Lung (tissue), 12 donors: ENCODE results near the gene STUM. TPM values are rescaled to one million over a fixed set of nuclear protein-coding genes. Genes with fewer than 3 reads are reported as not detected.
A peak's percentile ranks its signal among the peaks of the same experiment; 100 is the strongest.
"Not testable (repeated sequence)": the region's sequence is repeated elsewhere in the genome, so short reads cannot be mapped to it uniquely, and the experiment has no call there.

Experiments
- ATAC-seq: fragments of 200-7000 bp; cut with Tn5 transposase; one replicate; pipeline ENCODE4 v1.9.1; 2020; ENCODE audit warnings: moderate number of reproducible peaks; ENCODE audit not compliant: insufficient read depth, low FRiP score
- DNase-seq, 3 donors: peaks; one replicate each; pipeline ENCODE4 v3.0.0-alpha.2; 2013 to 2017
- H3K27ac ChIP-seq, 2 donors: one replicate each; pipeline ENCODE4 v1.5.1; 2013; ENCODE audit warnings: mild to moderate bottlenecking in 2 of 2, moderate library complexity in 2 of 2, control low read depth in 1 of 2, inconsistent platforms in 1 of 2, low read depth in 1 of 2, low read length in 1 of 2
- H3K27me3 ChIP-seq, 3 donors: one replicate each; pipeline ENCODE4 v1.5.1; 2013; ENCODE audit warnings: low read length in 2 of 3; ENCODE audit not compliant: control insufficient read depth in 3 of 3, insufficient read depth in 3 of 3
- H3K36me3 ChIP-seq, 4 donors: one replicate each; pipeline ENCODE4 v1.5.1; 2013; ENCODE audit warnings: low read length in 4 of 4, mild to moderate bottlenecking in 1 of 4, moderate library complexity in 1 of 4; ENCODE audit not compliant: control insufficient read depth in 4 of 4, insufficient read depth in 4 of 4
- H3K4me1 ChIP-seq, 5 donors: one replicate each; pipeline ENCODE4 v1.5.1; 2013; ENCODE audit warnings: low read length in 5 of 5, mild to moderate bottlenecking in 2 of 5, moderate library complexity in 1 of 5; ENCODE audit not compliant: control insufficient read depth in 5 of 5, insufficient read depth in 5 of 5
- H3K4me3 ChIP-seq: one replicate; pipeline ENCODE4 v1.5.1; 2013; ENCODE audit warnings: mild to moderate bottlenecking, control low read depth, moderate library complexity
- H3K9ac ChIP-seq, 2 donors: one replicate each; pipeline ENCODE4 v1.5.1; 2013; ENCODE audit warnings: low read length in 2 of 2, control low read depth in 1 of 2; ENCODE audit not compliant: insufficient read depth in 1 of 2
- H3K9me3 ChIP-seq, 4 donors: one replicate each; pipeline ENCODE4 v1.5.1; 2013; ENCODE audit warnings: low read length in 3 of 4, mild to moderate bottlenecking in 1 of 4, moderate library complexity in 1 of 4; ENCODE audit not compliant: control insufficient read depth in 4 of 4, insufficient read depth in 3 of 4
- WGBS, 2 donors: extraction: QIAGEN DNeasy Blood & Tissue Kit; methylation state at CpG; one replicate each; pipeline ENCODE4 v1.1.7; 2013; 5-methylcytosine and 5-hydroxymethylcytosine counted together
- polyA plus RNA-seq, 2 donors: library from polyadenylated mRNA; stranded (reverse); fragments of 200-250 nt; gene quantifications; one replicate each; pipeline ENCODE4 v1.2.1, GENCODE V29; 2013
- total RNA-seq, 2 donors: library from RNA; depleted of rRNA in 1 of 2; stranded (reverse); fragments of >200 nt in 1 of 2; gene quantifications; one replicate each; pipeline ENCODE4 v1.2.1, GENCODE V29; 2014 to 2021
- TF ChIP-seq, protein P1 (sequence below): IDR thresholded peaks from 2 replicates; pipeline ENCODE4 v1.5.1; 2012; ENCODE audit warnings: mild to moderate bottlenecking; ENCODE audit errors: control extremely low read depth, extremely low read depth
- donor health status: control.
- donor health status: control.
- donor health status: Bipolar disorder and iron deficiency.
- donor health status: healthy.
- donor health status: DM: yes; HTN: yes; CAD: no.

Gene STUM
- total and polyA plus RNA-seq, 4 donors: 0.09 to 0.58 (median 0.48) TPM

DNA sequence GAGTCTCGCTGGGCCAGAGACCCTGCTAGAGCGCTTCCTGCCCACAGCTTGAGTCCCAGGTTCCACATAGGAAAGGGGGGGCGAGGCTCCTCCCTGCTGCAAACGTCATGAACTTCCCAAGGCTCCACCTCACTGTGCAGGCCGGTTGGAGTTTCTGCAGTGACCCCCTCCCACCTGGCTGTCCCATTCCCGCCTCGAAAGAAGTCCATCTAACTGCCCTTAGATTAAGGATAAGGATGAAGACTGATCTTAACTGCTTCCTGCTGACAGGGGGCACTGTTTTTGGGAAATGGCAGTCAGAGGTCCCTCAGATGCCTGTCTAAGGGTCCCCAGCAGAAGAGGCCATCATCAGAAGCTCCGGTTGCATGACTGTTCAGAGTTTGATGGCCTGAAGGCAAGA lies 62.7 kb downstream of the STUM start:
- no peak for ATAC-seq
- TF ChIP-seq, protein P1, sequence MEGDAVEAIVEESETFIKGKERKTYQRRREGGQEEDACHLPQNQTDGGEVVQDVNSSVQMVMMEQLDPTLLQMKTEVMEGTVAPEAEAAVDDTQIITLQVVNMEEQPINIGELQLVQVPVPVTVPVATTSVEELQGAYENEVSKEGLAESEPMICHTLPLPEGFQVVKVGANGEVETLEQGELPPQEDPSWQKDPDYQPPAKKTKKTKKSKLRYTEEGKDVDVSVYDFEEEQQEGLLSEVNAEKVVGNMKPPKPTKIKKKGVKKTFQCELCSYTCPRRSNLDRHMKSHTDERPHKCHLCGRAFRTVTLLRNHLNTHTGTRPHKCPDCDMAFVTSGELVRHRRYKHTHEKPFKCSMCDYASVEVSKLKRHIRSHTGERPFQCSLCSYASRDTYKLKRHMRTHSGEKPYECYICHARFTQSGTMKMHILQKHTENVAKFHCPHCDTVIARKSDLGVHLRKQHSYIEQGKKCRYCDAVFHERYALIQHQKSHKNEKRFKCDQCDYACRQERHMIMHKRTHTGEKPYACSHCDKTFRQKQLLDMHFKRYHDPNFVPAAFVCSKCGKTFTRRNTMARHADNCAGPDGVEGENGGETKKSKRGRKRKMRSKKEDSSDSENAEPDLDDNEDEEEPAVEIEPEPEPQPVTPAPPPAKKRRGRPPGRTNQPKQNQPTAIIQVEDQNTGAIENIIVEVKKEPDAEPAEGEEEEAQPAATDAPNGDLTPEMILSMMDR: no peak

DNA sequence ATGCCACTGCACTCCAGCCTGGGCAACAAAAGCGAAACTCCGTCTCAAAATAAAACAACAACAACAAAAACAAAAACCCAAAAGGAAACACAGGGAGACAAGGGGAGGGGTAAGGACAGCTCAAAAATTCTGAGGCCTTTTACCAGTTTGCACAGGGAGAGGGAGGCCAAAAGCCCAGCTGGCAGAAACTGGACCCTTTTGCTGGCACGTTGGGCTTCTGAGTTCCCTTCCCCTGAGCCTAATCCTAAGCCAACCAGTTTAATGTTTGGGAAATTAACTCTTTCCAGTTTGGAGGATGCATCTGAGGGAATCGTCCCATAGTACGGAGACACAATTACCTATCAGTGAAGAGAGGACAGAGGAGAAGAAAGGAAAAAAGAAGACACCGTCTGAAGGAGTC lies 63.4 kb downstream of the STUM start:
- not testable (repeated sequence) for H3K27ac ChIP-seq, H3K4me1 ChIP-seq, H3K36me3 ChIP-seq, H3K9me3 ChIP-seq, H3K27me3 ChIP-seq, H3K4me3 ChIP-seq, H3K9ac ChIP-seq, DNase-seq, ATAC-seq
- WGBS, 2 donors: 86 to 87% methylated on average over 6 of the region's 6 CpGs

More for the DNA sequence above, 62.7 kb downstream of the STUM start:
- DNase-seq: no peak
- no peak overlapping the region for H3K27ac ChIP-seq
- 69 to 72% methylated on average over 8 of the region's 8 CpGs for WGBS, 2 donors
- H3K27me3 ChIP-seq: no peaks in the 10 kb centered on the region
- H3K9me3 ChIP-seq: no peaks in the 10 kb centered on the region
- no peak overlapping the region for H3K4me3 ChIP-seq
- no peak overlapping the region for H3K9ac ChIP-seq
- no peaks in the 10 kb centered on the region for H3K36me3 ChIP-seq
- peaks cover 0 to 1% (median 0%) of the 10 kb centered on the region in 5 donors for H3K4me1 ChIP-seq

DNA sequence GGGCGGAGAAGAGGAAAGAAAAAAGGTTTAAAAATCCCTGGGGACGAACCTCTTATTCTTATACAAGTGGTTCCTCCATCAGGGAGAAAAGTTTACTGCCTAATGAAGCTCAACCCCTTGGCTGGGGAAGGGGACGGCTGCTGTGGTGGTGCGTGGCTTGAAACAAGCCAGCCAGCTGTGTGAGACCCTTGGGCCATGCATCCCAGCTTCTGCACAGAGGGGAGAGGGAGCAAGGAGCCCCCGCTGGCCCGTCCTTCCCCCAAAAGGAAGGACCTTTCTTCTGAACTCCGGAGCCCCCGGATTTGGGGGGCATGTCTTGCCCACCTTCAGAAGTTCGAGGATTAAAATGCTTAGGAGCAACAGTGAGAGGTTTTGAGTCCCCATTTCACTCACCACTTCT lies 67.3 kb downstream of the STUM start:
- no peaks in the 10 kb centered on the region for H3K9me3 ChIP-seq
- DNase-seq: no peak
- TF ChIP-seq, protein P1: no peak
- no peaks in the 10 kb centered on the region for H3K36me3 ChIP-seq
- H3K9ac ChIP-seq: no peak overlapping the region
- H3K27ac ChIP-seq: no peak overlapping the region
- no peaks in the 10 kb centered on the region for H3K4me1 ChIP-seq
- no peak overlapping the region for H3K4me3 ChIP-seq
- ATAC-seq: no peak
- H3K27me3 ChIP-seq: no peaks in the 10 kb centered on the region
- 91 to 97% methylated on average over 9 of the region's 9 CpGs for WGBS, 2 donors

DNA sequence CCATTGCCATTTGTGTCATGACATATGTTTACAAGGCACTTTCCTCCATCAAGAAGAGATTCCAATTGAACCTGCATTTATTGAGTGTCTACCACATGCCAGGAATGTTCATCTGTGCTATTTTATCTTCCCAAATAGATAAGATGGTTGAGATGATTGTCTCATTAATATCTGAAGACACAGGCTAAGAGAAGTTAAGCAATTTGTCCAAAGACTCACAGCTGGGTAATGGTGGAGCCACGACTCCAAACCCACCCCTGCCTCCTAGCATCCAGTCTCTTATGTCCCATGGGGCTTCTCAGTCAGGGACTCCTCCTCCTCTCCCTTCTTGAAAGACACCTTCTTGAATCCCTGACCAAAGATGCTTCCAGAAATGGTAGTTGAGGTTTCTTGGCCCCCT lies 68.1 kb downstream of the STUM start:
- H3K36me3 ChIP-seq: no peaks in the 10 kb centered on the region
- WGBS, 2 donors: 74 to 86% methylated on average over 1 of the region's 1 CpG
- no peak overlapping the region for H3K9ac ChIP-seq
- ATAC-seq: no peak
- H3K4me3 ChIP-seq: no peak overlapping the region
- TF ChIP-seq, protein P1: no peak
- H3K9me3 ChIP-seq: no peaks in the 10 kb centered on the region
- DNase-seq: peak in 1 of 3 donors; percentile 2
- H3K27ac ChIP-seq: no peak overlapping the region
- H3K4me1 ChIP-seq: no peaks in the 10 kb centered on the region
- H3K27me3 ChIP-seq: no peaks in the 10 kb centered on the region
